GM21515 (cell line): ENCODE measurements around the gene CAMKMT.

Experiments used
- ATAC-seq: cut with Tn5 transposase; IDR thresholded peaks from one replicate; pipeline ENCODE4 v1.9.1; 2021; ENCODE audit not compliant: unreplicated experiment

CAMKMT gene

GRCh38 chr2:44638649-44639048, 276.9 kb downstream of the CAMKMT start:
- ATAC-seq: no peak

DNA sequence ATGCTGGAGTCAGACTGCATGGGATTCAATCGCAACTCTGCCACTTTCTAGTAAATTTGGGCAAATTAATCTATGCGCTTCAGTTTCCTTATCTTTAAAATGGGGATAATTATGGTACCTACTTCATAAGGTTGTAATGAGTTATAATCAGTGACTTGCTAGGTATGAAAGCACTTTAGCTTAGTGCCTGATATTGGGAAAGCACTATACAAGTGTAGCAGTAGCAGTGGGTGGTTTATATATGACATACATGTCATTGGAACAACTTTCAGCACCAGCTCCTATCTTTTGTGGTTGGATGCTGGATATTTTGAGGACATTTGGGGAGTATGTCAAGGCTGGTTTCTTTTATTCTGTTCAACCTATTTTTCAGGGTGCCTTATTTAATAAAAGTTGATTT, 277.7 kb downstream of the CAMKMT start:
- no peak for ATAC-seq

GRCh38 chr2:44642123-44642857, 280.5 kb downstream of the CAMKMT start:
- no peak for ATAC-seq

- no peak for ATAC-seq
Observed at GRCh38 chr2:44645937-44646336, 284.2 kb downstream of the CAMKMT start.

DNA sequence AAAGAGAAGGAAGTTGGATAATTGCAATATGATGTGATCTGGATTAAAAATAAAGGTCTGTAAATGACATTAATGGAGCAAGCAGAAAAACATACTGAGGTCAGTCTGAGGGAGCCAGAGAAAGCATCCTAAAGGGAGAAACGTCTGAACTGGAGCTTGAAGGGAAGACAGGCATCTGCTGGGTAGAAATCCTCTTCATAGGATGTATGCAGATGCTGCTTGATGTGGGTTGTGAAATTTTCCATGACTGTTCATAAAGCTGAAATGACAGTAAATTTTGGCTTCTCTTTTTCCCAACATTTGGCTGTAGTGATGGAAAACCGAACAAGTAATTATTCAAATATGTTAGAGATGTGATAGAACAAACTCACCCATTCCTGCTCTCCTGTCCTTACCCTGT, 287.6 kb downstream of the CAMKMT start:
- no peak for ATAC-seq

GRCh38 chr2:44650796-44651195, 289.0 kb downstream of the CAMKMT start:
- no peak for ATAC-seq

DNA sequence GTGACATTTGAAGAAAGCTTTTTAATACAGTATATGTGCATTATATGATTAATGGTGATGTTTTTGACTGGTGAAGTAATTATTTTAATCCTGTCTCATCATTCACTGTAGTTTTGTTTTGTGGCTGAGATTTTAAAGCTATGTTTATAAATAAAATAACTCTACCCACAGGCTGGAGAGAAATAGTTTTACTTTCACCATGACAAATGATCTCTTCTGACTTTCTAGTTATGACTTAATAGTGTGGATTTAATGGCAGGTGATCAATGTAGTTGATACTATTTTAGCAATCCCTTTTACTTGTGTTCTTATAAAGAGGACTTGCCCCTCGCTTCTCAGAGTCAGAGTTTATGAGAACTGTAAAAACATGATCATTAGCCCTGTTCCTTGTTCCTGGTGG, 290.2 kb downstream of the CAMKMT start:
- ATAC-seq: peak; percentile 54

GRCh38 chr2:44652701-44653100, 291.0 kb downstream of the CAMKMT start:
- ATAC-seq: no peak

GRCh38 chr2:44655401-44655864, 293.7 kb downstream of the CAMKMT start:
- ATAC-seq: no peak

DNA sequence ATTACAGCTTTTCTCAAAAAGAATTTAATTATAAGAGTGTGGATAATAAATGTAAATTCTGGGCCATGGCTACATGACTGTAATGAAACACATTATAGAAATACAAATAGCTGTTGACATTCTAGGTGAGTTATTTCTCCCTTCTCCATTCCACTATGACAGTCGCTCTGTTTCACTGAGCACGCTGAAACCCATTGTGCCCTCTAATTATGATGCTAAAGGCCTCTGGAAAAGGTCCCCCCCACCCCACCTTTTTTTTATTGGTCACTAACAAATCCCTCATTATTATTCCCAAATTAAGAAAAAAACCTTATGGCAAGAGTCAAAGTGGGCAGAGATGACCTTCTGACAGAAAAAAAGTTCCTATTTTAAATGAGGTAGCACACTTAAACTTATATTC, 294.7 kb downstream of the CAMKMT start:
- ATAC-seq: no peak

DNA sequence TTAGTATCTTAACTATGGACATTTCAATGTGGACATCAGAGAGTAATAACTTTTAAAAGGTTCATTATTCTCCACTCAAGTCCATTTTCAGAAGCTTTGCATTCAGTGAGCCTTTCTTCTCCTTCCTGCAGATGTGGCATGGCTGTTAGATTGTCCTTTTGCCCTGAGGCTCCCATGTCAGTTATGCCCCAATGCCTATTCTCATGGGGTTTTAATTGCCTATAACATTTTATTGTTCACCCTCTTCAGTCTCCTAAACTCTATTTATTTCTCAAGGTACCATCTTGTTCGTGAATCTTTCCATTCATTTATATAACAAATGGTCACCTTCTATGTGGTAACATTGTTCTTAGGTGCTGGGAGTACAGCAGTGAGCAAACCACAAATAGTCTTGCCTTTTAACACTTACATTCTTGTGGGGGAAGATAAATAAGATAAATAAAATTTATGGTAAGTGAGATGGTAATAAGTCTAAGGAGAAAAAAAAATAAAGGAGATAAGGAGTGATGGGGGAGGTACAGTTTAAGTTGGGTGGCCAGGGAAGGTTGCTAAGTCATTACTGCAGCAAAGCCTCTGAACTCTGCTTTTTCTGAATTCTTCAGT, 301.8 kb downstream of the CAMKMT start:
- ATAC-seq: no peak

DNA sequence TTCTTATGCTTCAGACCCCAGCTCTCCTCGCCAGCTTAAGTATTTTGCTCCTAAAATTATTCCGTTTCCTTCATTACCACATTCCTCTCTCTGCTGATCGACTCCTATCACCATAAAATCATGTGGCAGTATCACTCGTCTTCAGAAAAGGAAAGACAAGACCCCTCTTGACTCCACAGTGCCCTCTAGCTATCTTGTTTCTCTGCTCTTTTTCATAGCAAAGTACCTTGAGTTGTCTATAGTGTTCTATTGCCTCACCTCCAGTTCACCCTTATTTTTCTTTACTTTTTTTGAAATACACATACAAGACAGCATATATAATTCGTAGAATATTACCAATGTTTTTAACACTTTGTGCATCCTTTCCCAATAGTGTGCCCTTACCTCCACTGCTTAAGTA, 306.6 kb downstream of the CAMKMT start:
- ATAC-seq: no peak

- no peak for ATAC-seq
Observed at GRCh38 chr2:44671276-44671675, 309.5 kb downstream of the CAMKMT start.

DNA sequence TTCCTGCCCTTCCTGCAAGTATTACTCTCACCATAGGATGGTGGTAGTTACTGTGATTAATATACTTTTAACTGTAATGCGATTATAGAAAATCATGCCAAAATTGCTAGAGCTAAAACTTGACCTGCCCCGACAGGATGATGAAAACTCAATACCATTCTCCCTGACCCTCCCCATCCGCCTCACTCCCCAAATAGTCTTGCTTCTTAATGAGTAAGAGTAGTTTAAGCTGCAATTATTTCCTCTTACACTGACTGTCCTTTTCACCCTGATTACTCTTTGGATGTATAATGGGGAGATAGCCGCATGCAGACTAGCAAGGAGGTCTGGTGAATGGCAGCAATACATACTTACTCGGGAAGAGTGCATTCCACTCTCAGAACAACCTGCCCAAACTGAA, 310.2 kb downstream of the CAMKMT start:
- no peak for ATAC-seq

- ATAC-seq: no peak
Observed at GRCh38 chr2:44672431-44672830, 310.7 kb downstream of the CAMKMT start.

DNA sequence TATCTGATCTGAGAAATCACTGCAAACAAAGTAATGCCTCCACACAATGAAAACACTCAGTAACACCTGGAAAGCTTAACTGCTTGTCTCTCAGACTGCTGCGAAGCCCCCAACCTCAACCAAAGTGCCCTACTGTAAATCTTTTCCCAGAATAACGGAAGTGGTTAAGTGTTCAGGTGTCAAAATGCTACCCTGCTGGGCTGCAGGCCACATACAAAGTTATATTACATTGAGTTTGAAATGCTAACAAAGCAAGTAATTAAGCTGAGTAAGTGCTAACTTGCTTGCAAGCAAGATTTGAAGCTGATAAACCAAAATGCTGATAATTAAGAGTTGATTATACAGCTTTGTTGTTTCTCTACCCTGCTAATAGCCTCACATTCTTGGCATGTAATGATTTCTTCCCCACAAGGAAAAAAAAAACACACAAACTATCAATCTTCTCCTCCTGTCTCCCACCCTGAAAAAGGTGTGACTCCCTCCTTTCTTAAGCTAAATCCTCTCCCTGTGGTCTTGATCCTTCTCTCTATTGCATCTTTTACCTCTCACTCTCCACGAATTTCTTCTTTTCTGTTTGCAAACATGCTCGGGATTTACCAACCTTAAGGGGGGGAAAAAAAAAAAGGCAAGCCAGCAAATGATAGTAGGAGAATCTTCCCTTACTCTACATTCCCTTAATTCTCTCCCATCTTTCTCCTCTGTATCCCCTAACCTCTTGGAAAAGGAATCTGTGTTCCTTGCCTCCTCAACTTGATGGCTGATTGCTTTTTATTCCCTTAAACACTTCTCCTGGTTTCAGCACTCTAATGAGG, 312.9 kb downstream of the CAMKMT start:
- ATAC-seq: no peak

- no peak for ATAC-seq
Observed at GRCh38 chr2:44676379-44676778, 314.6 kb downstream of the CAMKMT start.

- no peak for ATAC-seq
Observed at GRCh38 chr2:44679584-44679983, 317.8 kb downstream of the CAMKMT start.

DNA sequence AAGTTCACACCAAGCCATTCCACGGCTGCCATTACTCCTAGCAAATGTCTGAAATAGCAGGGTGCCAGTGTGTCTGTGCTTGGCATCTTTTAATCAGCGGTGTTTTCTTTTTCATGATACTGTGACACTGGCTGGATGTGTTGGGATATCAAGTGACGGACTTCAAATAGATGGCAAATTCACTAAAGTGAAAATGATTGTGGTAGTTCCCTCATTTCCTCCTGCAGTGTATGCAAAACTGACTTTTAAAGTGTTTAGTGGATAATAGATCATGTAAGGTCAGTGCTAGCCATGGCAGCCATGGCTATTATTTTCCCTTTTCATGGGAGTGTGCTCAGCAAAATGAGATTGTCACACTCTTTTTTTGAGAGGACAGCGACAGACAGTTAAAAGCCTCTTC, 318.2 kb downstream of the CAMKMT start:
- ATAC-seq: no peak

DNA sequence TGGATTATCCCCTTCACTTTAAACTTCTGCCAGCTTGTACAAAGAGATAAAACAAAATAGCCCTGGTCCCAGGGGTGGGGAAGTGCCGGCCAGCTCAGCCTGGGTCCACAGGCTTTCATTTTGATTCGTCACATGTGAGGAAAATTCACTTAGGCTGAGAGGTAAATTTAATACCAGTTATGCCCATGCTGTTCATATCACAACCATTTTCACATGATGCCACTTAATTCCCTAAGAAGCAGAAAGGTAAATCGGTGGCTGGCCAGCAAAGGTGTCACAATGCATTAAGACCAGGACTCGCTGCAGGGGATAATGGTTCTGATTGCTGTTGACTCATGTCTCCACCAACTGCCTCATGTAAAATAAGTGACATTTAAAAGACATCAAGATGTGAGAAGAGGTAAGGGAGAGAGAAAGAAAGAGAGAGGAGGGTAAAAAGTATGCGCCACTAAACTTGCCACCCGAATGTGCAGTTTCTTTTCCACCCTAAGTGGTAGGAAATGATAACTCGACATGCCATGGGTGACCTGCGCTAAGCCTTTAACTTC, 318.8 kb downstream of the CAMKMT start:
- ATAC-seq: no peak

GRCh38 chr2:44680983-44681531, 319.3 kb downstream of the CAMKMT start:
- no peak for ATAC-seq
